Measurements from ENCODE around the gene CDK5RAP2. TPM values are rescaled to one million over a fixed set of nuclear protein-coding genes. Genes with fewer than 3 reads are reported as not detected.

The CDK5RAP2 gene
- total and polyA plus RNA-seq, 9 of the 15 experiments (the other 6 are each of a cell fraction or from before 2014, with no cell fraction given): 19.9 to 68.8 (median 42.2) TPM

- H3K4me1 ChIP-seq (replicated peaks in 1 of 2; ENCODE audit: control insufficient read depth in 2 of 2, insufficient read depth in 2 of 2, low read length in 2 of 2): no peaks in the 10 kb centered on the region
- no peak overlapping the region for H2AFZ ChIP-seq (ENCODE audit: low read depth, low read length)
- H3K9me3 ChIP-seq (replicated peaks; ENCODE audit: control insufficient read depth, insufficient read depth, low read depth, low read length): no peaks in the 10 kb centered on the region
- no peaks in the 10 kb centered on the region for H3K79me2 ChIP-seq (ENCODE audit: control insufficient read depth, insufficient read depth, low read length)
- no peaks in the 10 kb centered on the region for H3K9me1 ChIP-seq (ENCODE audit: control insufficient read depth, insufficient read depth, low read length)
- no peaks in the 10 kb centered on the region for H3K36me3 ChIP-seq (ENCODE audit: control insufficient read depth, insufficient read depth, low read length)
- H3K27ac ChIP-seq (ENCODE audit: extremely low read depth, low read depth, low read length): no peak overlapping the region
- intact Hi-C loops (cut with micrococcal nuclease) (loop anchor here (10.0 kb wide), 2 partner anchors 248 to 318 kb away; no protein-coding TSS in a partner anchor), in situ Hi-C loops (cut with MboI) (loop anchor here (25.0 kb wide), 1 partner anchor 320 kb away; the partner anchor contains the start of gene TRAF1)
- no peak overlapping the region for H3K9ac ChIP-seq (ENCODE audit: insufficient read depth in 1 of 2, low read depth in 2 of 2, low read length in 2 of 2)
- no peaks in the 10 kb centered on the region for H3K27me3 ChIP-seq (ENCODE audit: control insufficient read depth in 2 of 2, insufficient read depth in 2 of 2, low read length in 2 of 2)
- ChIA-PET CTCF (ENCODE audit: low intra/inter-chr PET ratio) (no interaction called here), POLR2A (interaction anchor here (1.2 kb wide), 1 partner anchor 95 kb away, joined by 4 read pairs; no protein-coding TSS in a partner anchor)
- no peak overlapping the region for H3K4me2 ChIP-seq (ENCODE audit: insufficient read depth, low read length)
- no TSS peak for BruUV-seq (replicated peaks)
- H4K20me1 ChIP-seq (replicated peaks; ENCODE audit: control insufficient read depth, insufficient read depth, low read length): no peaks in the 10 kb centered on the region
- no peak overlapping the region for H3K4me3 ChIP-seq
- DNase-seq (ENCODE audit: extremely low read depth in 1 of 4, low spot score in 3 of 4) (no peak), ATAC-seq (peak; percentile 57), FAIRE-seq (no peak)
- TF ChIP-seq ZSCAN32 (CRISPR knock-in tag; IDR thresholded peaks at IDR 0.05) (0 out of 2 replicates have a peak, but pooled peaks have one; percentile 62), AFF4 (CRISPR knock-in tag; IDR thresholded peaks at IDR 0.05) (no peak), ZNF282 (CRISPR knock-in tag; IDR thresholded peaks at IDR 0.05) (no peak), ZNF766 (CRISPR knock-in tag; conservative IDR thresholded peaks at IDR 0.05) (0 out of 2 replicates have a peak, but pooled peaks have one; percentile 20), ZBTB12 (CRISPR knock-in tag; IDR thresholded peaks at IDR 0.05) (no peak), BACH1 (tag; IDR thresholded peaks at IDR 0.05) (no peak), SMAD2 (IDR thresholded peaks at IDR 0.05; ENCODE audit: low read depth, low read length) (no peak), EZH2 (IDR thresholded peaks at IDR 0.05; ENCODE audit: borderline replicate concordance, low read depth, low read length) (no peak), ZNF518B (CRISPR knock-in tag; IDR thresholded peaks at IDR 0.05) (no peak), ATF4 (CRISPR knock-in tag; IDR thresholded peaks at IDR 0.05) (peak; percentile 92), KHSRP (IDR thresholded peaks at IDR 0.05) (no peak)
Observed at GRCh38 chr9:120616966-120617935, 37.3 kb upstream of the CDK5RAP2 start.

All from K562 (cell line).